WI38 (cell line): ENCODE measurements around the gene ANP32E.

Experiments
- H3K4me3 ChIP-seq: 2 replicates; pipeline ENCODE4 v1.5.1; 2011; ENCODE audit warnings: low read depth, mild to moderate bottlenecking, control low read depth, low read length
- TF ChIP-seq, protein P1 (sequence below): IDR thresholded peaks from 2 replicates; pipeline ENCODE4 v1.5.1; 2012; ENCODE audit warnings: low read depth, mild to moderate bottlenecking, control low read depth, low read length

The ANP32E gene

GRCh38 chr1:150235852-150236613 is at the start of gene ANP32E:
TSS of gene ANP32E (minus strand) at chr1:150236112. CDS start at chr1:150235786, 326 bp downstream.
- peak within 1 kb of the TSS; percentile 76 for H3K4me3 ChIP-seq
- TF ChIP-seq, protein P1, sequence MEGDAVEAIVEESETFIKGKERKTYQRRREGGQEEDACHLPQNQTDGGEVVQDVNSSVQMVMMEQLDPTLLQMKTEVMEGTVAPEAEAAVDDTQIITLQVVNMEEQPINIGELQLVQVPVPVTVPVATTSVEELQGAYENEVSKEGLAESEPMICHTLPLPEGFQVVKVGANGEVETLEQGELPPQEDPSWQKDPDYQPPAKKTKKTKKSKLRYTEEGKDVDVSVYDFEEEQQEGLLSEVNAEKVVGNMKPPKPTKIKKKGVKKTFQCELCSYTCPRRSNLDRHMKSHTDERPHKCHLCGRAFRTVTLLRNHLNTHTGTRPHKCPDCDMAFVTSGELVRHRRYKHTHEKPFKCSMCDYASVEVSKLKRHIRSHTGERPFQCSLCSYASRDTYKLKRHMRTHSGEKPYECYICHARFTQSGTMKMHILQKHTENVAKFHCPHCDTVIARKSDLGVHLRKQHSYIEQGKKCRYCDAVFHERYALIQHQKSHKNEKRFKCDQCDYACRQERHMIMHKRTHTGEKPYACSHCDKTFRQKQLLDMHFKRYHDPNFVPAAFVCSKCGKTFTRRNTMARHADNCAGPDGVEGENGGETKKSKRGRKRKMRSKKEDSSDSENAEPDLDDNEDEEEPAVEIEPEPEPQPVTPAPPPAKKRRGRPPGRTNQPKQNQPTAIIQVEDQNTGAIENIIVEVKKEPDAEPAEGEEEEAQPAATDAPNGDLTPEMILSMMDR: no peak

GRCh38 chr1:150283260-150283659 is 47.3 kb upstream of the ANP32E start:
- peak overlapping the region; percentile 61; the same call in 1 of the 2 replicates for H3K4me3 ChIP-seq

GRCh38 chr1:150282558-150282958 is 46.6 kb upstream of the ANP32E start:
- TF ChIP-seq, protein P1: no peak
- peak overlapping the region; percentile 61 for H3K4me3 ChIP-seq

More at GRCh38 chr1:150283260-150283659, 47.3 kb upstream of the ANP32E start:
- TF ChIP-seq, protein P1: no peak

DNA sequence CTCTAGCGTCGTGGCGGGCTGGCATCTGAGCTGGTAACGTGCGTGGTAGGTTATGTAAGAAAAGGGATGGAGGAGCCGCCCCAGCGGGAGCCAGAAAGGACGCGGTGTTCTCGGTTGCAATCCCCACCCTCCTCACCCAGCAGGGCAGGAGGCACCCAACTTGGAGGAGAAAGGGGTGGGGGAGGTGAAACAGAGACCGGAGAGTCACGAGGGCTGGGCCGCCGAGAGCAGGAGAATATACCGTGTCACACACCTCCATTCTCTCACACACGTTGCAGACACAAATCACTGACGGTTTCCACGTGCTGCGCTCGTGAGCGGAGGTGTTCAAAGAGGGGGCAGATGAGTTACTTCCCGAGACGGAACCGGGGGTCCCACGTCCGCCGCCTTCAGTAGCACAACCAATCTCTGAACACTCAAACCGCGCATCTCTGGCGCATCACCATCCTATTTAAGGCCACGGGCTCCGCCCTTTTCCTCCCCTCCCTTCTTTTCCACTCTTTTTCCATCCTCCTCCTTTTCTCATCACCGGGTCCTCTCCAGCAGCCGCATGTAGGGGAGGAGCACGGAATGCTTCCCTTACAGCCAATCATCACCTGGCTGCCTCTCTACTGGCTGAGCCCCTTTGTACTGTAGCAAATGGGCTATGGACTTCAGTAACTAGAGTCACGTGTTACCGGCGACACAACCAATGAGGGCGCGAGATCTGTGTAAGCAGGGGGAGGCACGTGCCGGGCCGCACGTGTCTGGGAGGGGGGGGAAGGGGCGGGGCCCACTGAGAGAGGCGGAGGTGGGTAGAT is 46.0 kb upstream of the ANP32E start, which contains the start of gene CIART:
TSS of gene CIART (plus strand) at position 797 of the 800 bp plus-strand sequence. CDS start 714 bp downstream, outside the sequence.
- H3K4me3 ChIP-seq: peak within 1 kb of the TSS; percentile 61
- TF ChIP-seq, protein P1: no peak

GRCh38 chr1:150281221-150281757 is 45.4 kb upstream of the ANP32E start:
- H3K4me3 ChIP-seq: peak overlapping the region; percentile 55
- TF ChIP-seq, protein P1: peak; percentile 31

DNA sequence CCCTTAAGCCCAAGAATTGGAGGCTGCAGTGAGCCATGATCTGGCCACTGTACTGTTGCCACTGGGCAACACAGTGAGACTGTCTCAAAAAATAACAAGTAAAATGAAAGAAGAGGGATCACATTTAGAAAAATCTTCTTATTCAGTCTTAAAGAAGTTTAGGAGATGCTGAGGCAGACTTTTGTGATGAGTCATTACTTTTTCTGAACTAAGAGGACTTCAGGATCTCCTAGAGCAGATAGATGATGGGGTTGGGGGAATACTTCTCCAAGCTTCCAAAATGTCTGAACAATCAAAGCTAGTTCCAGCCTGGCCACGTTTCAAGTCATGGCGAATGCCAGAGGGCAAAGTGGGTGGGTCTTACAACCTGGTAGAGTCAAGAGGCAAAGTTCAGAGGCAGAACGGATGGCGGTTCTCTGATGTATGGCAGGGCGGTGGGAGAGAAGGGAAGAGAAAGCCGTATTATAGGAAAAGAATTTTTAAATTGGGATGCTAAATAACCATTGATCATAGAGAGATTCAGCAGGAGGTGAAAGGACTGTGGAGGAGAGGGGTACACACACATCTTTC is 44.3 kb upstream of the ANP32E start:
- no peak overlapping the region for H3K4me3 ChIP-seq
- TF ChIP-seq, protein P1: no peak
